Measurements from ENCODE around the gene IL21R.
A peak's percentile ranks its signal among the peaks of the same experiment; 100 is the strongest.

IL21R gene

DNA sequence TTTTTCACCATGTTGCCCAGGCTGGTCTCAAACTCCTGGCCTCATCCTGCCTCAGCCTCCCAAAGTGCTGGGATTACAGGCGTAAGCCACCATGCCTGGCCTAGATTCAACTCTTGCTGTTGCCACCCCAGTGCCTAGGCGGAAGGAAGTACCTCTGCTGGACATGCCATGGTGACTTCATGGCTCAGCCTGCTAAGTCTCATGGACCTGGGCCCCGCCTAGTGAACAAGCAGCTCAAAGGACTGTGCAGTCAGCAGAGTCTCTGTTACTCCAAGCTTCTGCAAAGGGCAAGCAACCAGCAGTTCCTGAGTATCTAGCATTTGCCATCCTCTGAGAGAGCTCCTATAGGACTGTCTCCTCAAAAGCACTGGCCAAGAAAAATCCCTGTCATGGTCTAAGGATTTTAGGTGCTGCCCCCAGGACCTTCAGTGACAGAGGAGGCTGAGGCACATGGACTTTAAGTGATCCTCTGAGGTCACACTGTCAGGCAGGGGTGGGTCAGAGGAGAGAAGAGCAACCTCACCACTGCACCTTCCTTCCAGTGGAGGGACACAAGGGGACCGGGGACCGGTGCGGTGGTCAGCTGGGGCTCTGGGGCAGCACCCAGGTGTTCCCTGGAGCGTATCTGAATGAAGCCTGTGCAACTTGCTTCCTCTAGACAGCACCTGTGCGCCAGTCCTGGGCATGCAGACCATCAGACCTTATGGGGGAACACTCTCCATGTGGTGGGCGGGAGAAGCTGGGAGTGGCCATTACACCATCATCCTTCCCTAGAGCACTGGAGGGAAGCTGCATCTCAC lies 71.3 kb downstream of the IL21R start:
- peaks cover 21% of the 10 kb centered on the region for H3K4me1 ChIP-seq (ENCODE audit: control insufficient read depth, insufficient read depth, low read length)
- no peaks in the 10 kb centered on the region for H3K9me3 ChIP-seq (ENCODE audit: control insufficient read depth, low read length)
- no peaks in the 10 kb centered on the region for H3K27me3 ChIP-seq (replicated peaks; ENCODE audit: control insufficient read depth, insufficient read depth, low read length)
- DNase-seq (ENCODE audit: low read depth), result no peak
- no peak overlapping the region for H3K4me3 ChIP-seq (ENCODE audit: low read length)
- H3K9ac ChIP-seq (ENCODE audit: low read length), result no peak overlapping the region
- peaks cover 96% of the 10 kb centered on the region for H3K36me3 ChIP-seq (ENCODE audit: control insufficient read depth, insufficient read depth, low read length, severe bottlenecking)

- H3K27me3 ChIP-seq (replicated peaks; ENCODE audit: control insufficient read depth, insufficient read depth, low read length), result no peaks in the 10 kb centered on the region
- no peak overlapping the region for H3K9ac ChIP-seq (ENCODE audit: low read length)
- H3K36me3 ChIP-seq (ENCODE audit: control insufficient read depth, insufficient read depth, low read length, severe bottlenecking), result peaks cover 93% of the 10 kb centered on the region
- H3K9me3 ChIP-seq (ENCODE audit: control insufficient read depth, low read length), result no peaks in the 10 kb centered on the region
- no peak for DNase-seq (ENCODE audit: low read depth)
- H3K4me1 ChIP-seq (ENCODE audit: control insufficient read depth, insufficient read depth, low read length), result peaks cover 21% of the 10 kb centered on the region
- no peak overlapping the region for H3K4me3 ChIP-seq (ENCODE audit: low read length)
Observed at GRCh38 chr16:27474041-27474440, 72.1 kb downstream of the IL21R start.

DNA sequence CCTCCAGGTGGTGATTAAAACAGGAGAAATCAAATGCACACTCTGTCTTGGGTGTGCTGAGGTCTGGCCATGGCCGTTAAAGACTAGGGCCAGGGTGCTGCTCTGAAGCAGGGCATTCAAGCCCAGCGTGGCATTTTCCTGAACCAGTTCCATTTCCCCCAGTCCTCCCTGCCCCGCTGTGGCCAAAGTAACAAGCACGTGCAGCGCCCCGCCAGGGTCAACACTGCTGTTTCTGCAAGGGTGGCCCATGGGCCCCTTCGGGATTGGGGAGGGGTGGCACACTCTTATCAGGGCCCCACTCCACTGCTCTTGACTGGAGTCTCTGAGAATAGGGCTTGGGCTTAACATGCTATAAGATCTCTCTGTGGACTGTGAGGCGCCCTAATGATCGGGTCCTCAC lies 72.9 kb downstream of the IL21R start:
- no peak overlapping the region for H3K4me3 ChIP-seq (ENCODE audit: low read length)
- no peak overlapping the region for H3K9ac ChIP-seq (ENCODE audit: low read length)
- H3K4me1 ChIP-seq (ENCODE audit: control insufficient read depth, insufficient read depth, low read length), result peaks cover 21% of the 10 kb centered on the region
- H3K9me3 ChIP-seq (ENCODE audit: control insufficient read depth, low read length), result no peaks in the 10 kb centered on the region
- peaks cover 84% of the 10 kb centered on the region for H3K36me3 ChIP-seq (ENCODE audit: control insufficient read depth, insufficient read depth, low read length, severe bottlenecking)
- DNase-seq (ENCODE audit: low read depth), result no peak
- no peaks in the 10 kb centered on the region for H3K27me3 ChIP-seq (replicated peaks; ENCODE audit: control insufficient read depth, insufficient read depth, low read length)

DNA sequence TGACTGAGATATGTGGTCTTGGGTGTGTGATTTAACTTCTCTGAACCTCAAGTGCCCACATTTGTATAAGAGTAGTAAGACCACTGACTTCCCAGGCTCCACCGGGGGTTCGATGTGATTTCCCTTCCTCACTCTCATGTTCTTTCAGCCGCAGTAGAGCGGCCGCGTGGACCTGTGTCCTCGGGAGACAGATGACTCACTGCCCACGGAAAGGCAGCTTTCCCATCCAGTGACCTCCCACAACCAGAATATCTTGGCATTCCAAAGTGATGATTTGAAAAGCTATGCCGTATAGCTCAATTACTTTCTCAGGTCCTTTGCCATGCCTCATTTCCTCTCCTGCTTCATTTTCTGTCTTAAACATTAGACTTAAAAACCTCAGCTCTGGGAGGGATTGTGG lies 73.6 kb downstream of the IL21R start:
- H3K4me3 ChIP-seq (ENCODE audit: low read length), result no peak overlapping the region
- no peaks in the 10 kb centered on the region for H3K9me3 ChIP-seq (ENCODE audit: control insufficient read depth, low read length)
- H3K4me1 ChIP-seq (ENCODE audit: control insufficient read depth, insufficient read depth, low read length), result peaks cover 17% of the 10 kb centered on the region
- DNase-seq (ENCODE audit: low read depth), result peak; percentile 76
- H3K36me3 ChIP-seq (ENCODE audit: control insufficient read depth, insufficient read depth, low read length, severe bottlenecking), result peaks cover 83% of the 10 kb centered on the region
- no peaks in the 10 kb centered on the region for H3K27me3 ChIP-seq (replicated peaks; ENCODE audit: control insufficient read depth, insufficient read depth, low read length)
- H3K9ac ChIP-seq (ENCODE audit: low read length), result no peak overlapping the region

- no peak for DNase-seq (ENCODE audit: low read depth)
- Histone ChIP-seq H3K4me3 (ENCODE audit: low read length) (no peak overlapping the region), H3K9ac (ENCODE audit: low read length) (no peak overlapping the region), H3K9me3 (ENCODE audit: control insufficient read depth, low read length) (no peaks in the 10 kb centered on the region), H3K4me1 (ENCODE audit: control insufficient read depth, insufficient read depth, low read length) (peaks cover 11% of the 10 kb centered on the region), H3K27me3 (replicated peaks; ENCODE audit: control insufficient read depth, insufficient read depth, low read length) (no peaks in the 10 kb centered on the region), H3K36me3 (ENCODE audit: control insufficient read depth, insufficient read depth, low read length, severe bottlenecking) (peaks cover 83% of the 10 kb centered on the region)
Observed at GRCh38 chr16:27476240-27476639, 74.3 kb downstream of the IL21R start.

GRCh38 chr16:27480761-27481160 lies 78.8 kb downstream of the IL21R start:
- no peak overlapping the region for H3K9ac ChIP-seq (ENCODE audit: low read length)
- no peak overlapping the region for H3K4me3 ChIP-seq (ENCODE audit: low read length)
- DNase-seq (ENCODE audit: low read depth), result no peak
- peaks cover 10% of the 10 kb centered on the region for H3K4me1 ChIP-seq (ENCODE audit: control insufficient read depth, insufficient read depth, low read length)
- no peaks in the 10 kb centered on the region for H3K9me3 ChIP-seq (ENCODE audit: control insufficient read depth, low read length)
- no peaks in the 10 kb centered on the region for H3K27me3 ChIP-seq (replicated peaks; ENCODE audit: control insufficient read depth, insufficient read depth, low read length)
- H3K36me3 ChIP-seq (ENCODE audit: control insufficient read depth, insufficient read depth, low read length, severe bottlenecking), result peaks cover 87% of the 10 kb centered on the region

GRCh38 chr16:27481282-27481934 lies 79.4 kb downstream of the IL21R start:
- Histone ChIP-seq H3K9ac (ENCODE audit: low read length) (no peak overlapping the region), H3K9me3 (ENCODE audit: control insufficient read depth, low read length) (no peaks in the 10 kb centered on the region), H3K36me3 (ENCODE audit: control insufficient read depth, insufficient read depth, low read length, severe bottlenecking) (peaks cover 87% of the 10 kb centered on the region), H3K27me3 (replicated peaks; ENCODE audit: control insufficient read depth, insufficient read depth, low read length) (no peaks in the 10 kb centered on the region), H3K4me1 (ENCODE audit: control insufficient read depth, insufficient read depth, low read length) (peaks cover 4% of the 10 kb centered on the region), H3K4me3 (ENCODE audit: low read length) (no peak overlapping the region)
- DNase-seq (ENCODE audit: low read depth), result no peak

DNA sequence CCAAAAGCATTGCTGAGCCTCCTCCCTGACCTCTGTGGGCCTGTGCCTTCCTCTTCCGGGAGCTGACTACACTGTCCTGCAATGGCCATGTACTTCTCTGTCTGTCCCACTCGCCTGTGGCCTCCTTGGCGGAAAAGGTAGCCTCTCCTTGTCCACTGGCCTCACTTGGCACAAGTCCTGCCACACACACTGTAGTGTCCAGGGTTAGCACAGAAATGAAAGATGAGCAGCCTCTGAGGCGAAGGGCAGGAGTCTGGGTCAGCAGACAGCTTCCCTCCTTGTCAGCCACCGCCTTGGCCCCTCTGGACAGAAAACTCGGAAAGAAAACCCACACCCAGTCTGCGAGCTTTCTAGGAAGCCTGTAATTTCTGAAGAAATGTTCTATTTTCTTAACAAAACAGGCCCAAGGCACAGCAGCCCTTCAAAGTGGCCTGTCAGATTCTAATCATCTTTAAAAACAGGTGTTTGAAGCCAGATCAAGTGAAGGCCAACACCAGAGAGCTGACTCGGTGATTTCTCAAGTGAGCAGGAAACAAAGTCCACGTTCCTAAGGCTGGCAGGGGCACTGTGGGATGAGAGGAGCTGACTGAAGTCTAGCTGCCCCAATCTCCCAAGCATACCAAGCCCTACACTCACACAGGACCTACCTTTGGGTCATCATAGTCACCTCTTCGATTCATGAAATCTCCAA lies 80.6 kb downstream of the IL21R start:
- Histone ChIP-seq H3K36me3 (ENCODE audit: control insufficient read depth, insufficient read depth, low read length, severe bottlenecking) (peaks cover 87% of the 10 kb centered on the region), H3K4me1 (ENCODE audit: control insufficient read depth, insufficient read depth, low read length) (peaks cover 4% of the 10 kb centered on the region), H3K9me3 (ENCODE audit: control insufficient read depth, low read length) (no peaks in the 10 kb centered on the region), H3K4me3 (ENCODE audit: low read length) (no peak overlapping the region), H3K27me3 (replicated peaks; ENCODE audit: control insufficient read depth, insufficient read depth, low read length) (no peaks in the 10 kb centered on the region), H3K9ac (ENCODE audit: low read length) (no peak overlapping the region)
- DNase-seq (ENCODE audit: low read depth), result no peak

GRCh38 chr16:27483088-27483437 lies 81.1 kb downstream of the IL21R start:
- H3K36me3 ChIP-seq (ENCODE audit: control insufficient read depth, insufficient read depth, low read length, severe bottlenecking), result peaks cover 87% of the 10 kb centered on the region

DNA sequence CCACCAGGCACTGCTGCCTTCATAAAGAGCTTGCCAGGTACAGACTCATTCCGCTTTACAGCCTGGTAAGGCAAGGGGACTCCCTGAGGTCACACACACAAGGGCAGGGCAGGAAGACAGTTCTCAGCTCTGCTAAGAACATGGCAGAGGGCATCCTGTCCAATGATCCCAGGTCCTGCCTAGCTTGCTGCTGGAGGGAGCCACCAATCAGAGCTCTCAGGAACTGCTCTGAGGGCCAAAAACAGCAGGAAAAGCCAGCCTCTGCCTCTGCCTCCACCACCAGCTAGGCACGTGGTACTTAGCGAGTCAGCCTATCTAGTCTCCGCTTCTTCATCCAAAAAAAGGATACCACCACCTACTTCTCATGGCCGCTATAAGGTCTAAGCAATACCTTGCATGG lies 81.7 kb downstream of the IL21R start:
- no peak overlapping the region for H3K9ac ChIP-seq (ENCODE audit: low read length)
- no peaks in the 10 kb centered on the region for H3K27me3 ChIP-seq (replicated peaks; ENCODE audit: control insufficient read depth, insufficient read depth, low read length)
- no peaks in the 10 kb centered on the region for H3K9me3 ChIP-seq (ENCODE audit: control insufficient read depth, low read length)
- no peak for DNase-seq (ENCODE audit: low read depth)
- H3K36me3 ChIP-seq (ENCODE audit: control insufficient read depth, insufficient read depth, low read length, severe bottlenecking), result peaks cover 87% of the 10 kb centered on the region
- peaks cover 4% of the 10 kb centered on the region for H3K4me1 ChIP-seq (ENCODE audit: control insufficient read depth, insufficient read depth, low read length)
- no peak overlapping the region for H3K4me3 ChIP-seq (ENCODE audit: low read length)

More at GRCh38 chr16:27483088-27483437, 81.1 kb downstream of the IL21R start:
- no peak overlapping the region for H3K9ac ChIP-seq (ENCODE audit: low read length)
- H3K9me3 ChIP-seq (ENCODE audit: control insufficient read depth, low read length), result no peaks in the 10 kb centered on the region
- H3K4me3 ChIP-seq (ENCODE audit: low read length), result no peak overlapping the region
- H3K4me1 ChIP-seq (ENCODE audit: control insufficient read depth, insufficient read depth, low read length), result peaks cover 4% of the 10 kb centered on the region
- no peaks in the 10 kb centered on the region for H3K27me3 ChIP-seq (replicated peaks; ENCODE audit: control insufficient read depth, insufficient read depth, low read length)
- no peak for DNase-seq (ENCODE audit: low read depth)

GRCh38 chr16:27485126-27485525 lies 83.2 kb downstream of the IL21R start:
- Histone ChIP-seq H3K27me3 (replicated peaks; ENCODE audit: control insufficient read depth, insufficient read depth, low read length) (no peaks in the 10 kb centered on the region), H3K4me1 (ENCODE audit: control insufficient read depth, insufficient read depth, low read length) (peaks cover 4% of the 10 kb centered on the region)

More at GRCh38 chr16:27485126-27485525, 83.2 kb downstream of the IL21R start:
- H3K9me3 ChIP-seq (ENCODE audit: control insufficient read depth, low read length), result no peaks in the 10 kb centered on the region
- H3K9ac ChIP-seq (ENCODE audit: low read length), result no peak overlapping the region
- no peak for DNase-seq (ENCODE audit: low read depth)
- H3K36me3 ChIP-seq (ENCODE audit: control insufficient read depth, insufficient read depth, low read length, severe bottlenecking), result peaks cover 100% of the 10 kb centered on the region
- no peak overlapping the region for H3K4me3 ChIP-seq (ENCODE audit: low read length)
